Astrocyte (in vitro differentiated cells and primary cell): ENCODE results near the gene CUEDC1. TPM values are rescaled to one million over a fixed set of nuclear protein-coding genes. Genes with fewer than 3 reads are reported as not detected.
"Not testable (repeated sequence)": the region's sequence is repeated elsewhere in the genome, so short reads cannot be mapped to it uniquely, and the experiment has no call there.

Source experiments
- DNase-seq: peaks from one replicate; pipeline ENCODE4 v3.0.0-alpha.2; 2010; ENCODE audit warnings: low read depth
- FAIRE-seq: peaks from 2 replicates; lab custom pipeline; 2011; peaks lifted over from hg19 to GRCh38; lab: Jason Lieb, UNC
- H2AFZ ChIP-seq: 2 replicates; pipeline ENCODE4 v1.6.0; 2012; ENCODE audit warnings: low read depth, low read length, inconsistent platforms
- H3K27ac ChIP-seq: 2 replicates; pipeline ENCODE4 v1.5.1; 2011; ENCODE audit warnings: low read depth, low read length, inconsistent platforms
- H3K27me3 ChIP-seq: 2 replicates; pipeline ENCODE4 v1.6.0; 2011; ENCODE audit warnings: low read length, inconsistent platforms; ENCODE audit not compliant: insufficient read depth
- H3K36me3 ChIP-seq: 2 replicates; pipeline ENCODE4 v1.5.1; 2011; ENCODE audit warnings: low read length, inconsistent platforms; ENCODE audit not compliant: insufficient read depth
- H3K4me1 ChIP-seq: 2 replicates; pipeline ENCODE4 v1.5.1; 2011; ENCODE audit warnings: low read length, inconsistent platforms; ENCODE audit not compliant: insufficient read depth
- H3K4me2 ChIP-seq: 2 replicates; pipeline ENCODE4 v1.6.0; 2012; ENCODE audit warnings: low read length, inconsistent platforms
- H3K4me3 ChIP-seq: 2 replicates; pipeline ENCODE4 v1.5.1; 2011; ENCODE audit warnings: low read depth, mild to moderate bottlenecking, low read length, inconsistent platforms; ENCODE audit not compliant: insufficient read depth
- H3K79me2 ChIP-seq: 2 replicates; pipeline ENCODE4 v1.6.0; 2012; ENCODE audit warnings: mild to moderate bottlenecking, low read length, inconsistent platforms; ENCODE audit not compliant: insufficient read depth
- H3K9ac ChIP-seq: 2 replicates; pipeline ENCODE4 v1.6.0; 2012; ENCODE audit warnings: mild to moderate bottlenecking, low read length, inconsistent platforms
- H3K9me3 ChIP-seq: 2 replicates; pipeline ENCODE4 v1.5.1; 2012; ENCODE audit warnings: low read depth, mild to moderate bottlenecking, low read length, inconsistent platforms; ENCODE audit not compliant: insufficient read depth
- H4K20me1 ChIP-seq: 2 replicates; pipeline ENCODE4 v1.6.0; 2012; ENCODE audit warnings: low read length, inconsistent platforms; ENCODE audit not compliant: insufficient read depth
- H3K27ac Mint-ChIP-seq: one replicate; pipeline ENCODE4 v1.8.0; 2021; ENCODE audit warnings: mild to moderate bottlenecking, mixed read lengths; ENCODE audit not compliant: unreplicated experiment
- H3K27me3 Mint-ChIP-seq: one replicate; pipeline ENCODE4 v1.8.0; 2021; ENCODE audit warnings: low read depth, mixed read lengths; ENCODE audit not compliant: unreplicated experiment
- H3K36me3 Mint-ChIP-seq: one replicate; pipeline ENCODE4 v1.8.0; 2021; ENCODE audit warnings: low read depth, mixed read lengths; ENCODE audit not compliant: unreplicated experiment
- H3K4me1 Mint-ChIP-seq: one replicate; pipeline ENCODE4 v1.8.0; 2021; ENCODE audit warnings: low read depth, mixed read lengths; ENCODE audit not compliant: unreplicated experiment
- H3K4me3 Mint-ChIP-seq: one replicate; pipeline ENCODE4 v1.8.0; 2021; ENCODE audit warnings: mild to moderate bottlenecking, moderate library complexity, mixed read lengths; ENCODE audit not compliant: unreplicated experiment
- H3K9me3 Mint-ChIP-seq: one replicate; pipeline ENCODE4 v1.8.0; 2021; ENCODE audit warnings: mild to moderate bottlenecking, mixed read lengths; ENCODE audit not compliant: unreplicated experiment
- EZH2 ChIP-seq: IDR thresholded peaks from 2 replicates; pipeline ENCODE4 v1.6.1; 2012; ENCODE audit warnings: mild to moderate bottlenecking, low read length, inconsistent platforms; ENCODE audit not compliant: insufficient read depth
- total RNA-seq: library from RNA; stranded (reverse); gene quantifications from 2 replicates; pipeline ENCODE4 v1.2.1, GENCODE V29; 2021
- TF ChIP-seq, protein P1 (sequence below): IDR thresholded peaks from 2 replicates; pipeline ENCODE4 v1.5.1; 2011; ENCODE audit warnings: low read depth, mild to moderate bottlenecking, inconsistent platforms, low read length, moderate library complexity; ENCODE audit not compliant: insufficient read depth

CUEDC1 gene
- total RNA-seq, 1 donor from 2014 or later: 43.7 TPM

DNA sequence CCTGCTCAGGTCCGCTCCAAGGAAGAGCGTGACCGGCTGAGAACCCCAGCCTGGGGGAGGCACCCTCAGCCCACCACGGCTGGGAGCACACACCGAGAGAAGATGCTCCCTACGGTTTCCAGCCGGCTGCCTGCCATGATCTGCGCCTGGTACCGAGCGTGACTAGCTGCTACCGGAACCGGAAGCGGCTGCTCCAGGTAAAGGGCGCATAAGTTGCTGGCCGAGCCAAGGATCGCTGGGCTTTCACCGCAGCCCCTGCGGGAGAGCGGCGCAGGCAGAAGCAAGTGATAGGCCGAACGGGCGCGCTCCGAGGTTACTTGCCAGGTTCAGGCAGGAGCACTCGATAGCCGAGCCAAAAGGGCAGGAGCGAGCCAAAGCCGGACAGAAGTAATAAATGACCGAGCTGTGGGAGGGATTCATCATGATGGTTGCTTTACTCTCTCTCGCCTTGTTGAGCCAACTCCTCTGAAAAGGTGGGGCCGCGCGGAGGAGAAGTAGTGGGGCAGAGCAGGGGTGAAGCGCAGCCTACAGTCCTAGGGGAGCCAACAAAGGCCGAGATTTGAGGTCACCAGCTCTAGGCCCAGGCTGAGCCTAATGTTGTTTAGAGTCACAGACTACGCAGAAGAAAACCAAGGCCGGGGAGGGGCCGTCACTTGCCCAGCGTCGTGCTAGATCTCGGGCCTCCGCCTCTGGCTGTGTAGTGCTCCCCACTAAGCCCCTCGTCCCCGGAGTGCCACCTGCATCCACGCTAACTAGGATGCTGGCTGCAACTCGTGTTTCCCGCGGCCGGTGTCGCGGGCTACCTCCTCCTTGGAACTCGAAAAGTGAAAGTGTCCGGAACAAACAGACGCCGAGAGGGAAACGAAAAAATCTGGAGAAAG lies 105.1 kb downstream of the CUEDC1 start, which contains the start of gene MRPS23:
Gene MRPS23, minus strand, starts transcription at position 171 of the 881 bp plus-strand sequence. Its CDS starts 34 bp downstream, at position 137.
- peaks cover 8% of the 10 kb centered on the region for H3K36me3 ChIP-seq
- H3K27me3 Mint-ChIP-seq: no peaks in the 10 kb centered on the region
- peaks cover 10% of the 10 kb centered on the region for H3K4me1 Mint-ChIP-seq
- H3K27ac ChIP-seq: peak within 1 kb of the TSS; percentile 88
- peaks cover 18% of the 10 kb centered on the region for H3K4me1 ChIP-seq
- no peaks in the 10 kb centered on the region for H3K9me3 ChIP-seq
- H3K9me3 Mint-ChIP-seq: no peaks in the 10 kb centered on the region
- H4K20me1 ChIP-seq: peaks cover 8% of the 10 kb centered on the region
- no peaks in the 10 kb centered on the region for H3K36me3 Mint-ChIP-seq
- TF ChIP-seq, protein P1, sequence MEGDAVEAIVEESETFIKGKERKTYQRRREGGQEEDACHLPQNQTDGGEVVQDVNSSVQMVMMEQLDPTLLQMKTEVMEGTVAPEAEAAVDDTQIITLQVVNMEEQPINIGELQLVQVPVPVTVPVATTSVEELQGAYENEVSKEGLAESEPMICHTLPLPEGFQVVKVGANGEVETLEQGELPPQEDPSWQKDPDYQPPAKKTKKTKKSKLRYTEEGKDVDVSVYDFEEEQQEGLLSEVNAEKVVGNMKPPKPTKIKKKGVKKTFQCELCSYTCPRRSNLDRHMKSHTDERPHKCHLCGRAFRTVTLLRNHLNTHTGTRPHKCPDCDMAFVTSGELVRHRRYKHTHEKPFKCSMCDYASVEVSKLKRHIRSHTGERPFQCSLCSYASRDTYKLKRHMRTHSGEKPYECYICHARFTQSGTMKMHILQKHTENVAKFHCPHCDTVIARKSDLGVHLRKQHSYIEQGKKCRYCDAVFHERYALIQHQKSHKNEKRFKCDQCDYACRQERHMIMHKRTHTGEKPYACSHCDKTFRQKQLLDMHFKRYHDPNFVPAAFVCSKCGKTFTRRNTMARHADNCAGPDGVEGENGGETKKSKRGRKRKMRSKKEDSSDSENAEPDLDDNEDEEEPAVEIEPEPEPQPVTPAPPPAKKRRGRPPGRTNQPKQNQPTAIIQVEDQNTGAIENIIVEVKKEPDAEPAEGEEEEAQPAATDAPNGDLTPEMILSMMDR: no peak
- no peak for TF ChIP-seq EZH2
- H3K27ac Mint-ChIP-seq: peak within 1 kb of the TSS; percentile 99
- DNase-seq: peak; percentile 99
- peak within 1 kb of the TSS; percentile 98 for H3K4me2 ChIP-seq
- no peaks in the 10 kb centered on the region for H3K27me3 ChIP-seq
- peaks cover 30% of the 10 kb centered on the region for H3K79me2 ChIP-seq
- H3K9ac ChIP-seq: peak within 1 kb of the TSS; percentile 89
- peak within 1 kb of the TSS; percentile 95 for H3K4me3 ChIP-seq
- H3K4me3 Mint-ChIP-seq: peak within 1 kb of the TSS; percentile 91
- FAIRE-seq: no peak
- H2AFZ ChIP-seq: peak within 1 kb of the TSS; percentile 88

DNA sequence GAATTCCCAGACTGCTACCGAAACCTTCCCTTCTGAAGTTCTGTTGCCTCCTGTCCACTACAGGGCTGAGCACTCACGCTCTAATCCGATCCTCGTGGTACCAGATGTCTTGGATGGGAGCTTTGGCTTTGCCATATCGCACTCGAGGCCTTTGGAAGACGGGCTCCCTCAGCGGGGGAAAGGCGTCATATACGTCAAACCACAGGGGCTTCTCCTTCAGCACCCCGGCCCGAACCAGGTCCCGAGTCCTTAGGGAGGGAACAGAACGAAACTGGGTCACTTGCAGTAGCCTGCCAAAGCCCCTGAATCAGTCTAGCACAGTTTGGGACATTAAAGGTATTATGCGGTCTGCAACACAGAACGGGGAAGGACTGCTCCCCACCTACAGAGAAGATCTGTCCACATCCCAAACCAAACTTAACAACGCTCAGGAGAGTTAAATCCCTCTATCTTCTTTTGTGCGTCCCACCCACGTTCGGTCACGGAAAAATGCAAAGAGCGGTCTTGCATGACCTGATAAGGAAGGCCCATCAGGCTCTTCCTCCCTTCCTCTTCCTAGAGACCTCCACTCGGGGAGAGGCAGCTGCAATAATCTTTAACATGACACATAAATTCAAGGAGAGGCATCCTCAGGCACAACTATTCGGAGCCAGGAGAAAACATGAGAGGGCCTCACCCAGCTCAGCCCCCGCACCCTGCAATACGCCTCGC lies 105.9 kb downstream of the CUEDC1 start:
- Mint-ChIP-seq H3K4me3 (peak overlapping the region; percentile 91), H3K36me3 (no peaks in the 10 kb centered on the region), H3K9me3 (no peaks in the 10 kb centered on the region), H3K27ac (peak overlapping the region; percentile 99), H3K27me3 (no peaks in the 10 kb centered on the region), H3K4me1 (peaks cover 10% of the 10 kb centered on the region)
- Histone ChIP-seq H3K9me3 (no peaks in the 10 kb centered on the region), H3K4me3 (peak overlapping the region; percentile 95), H2AFZ (peak overlapping the region; percentile 88), H3K9ac (peak overlapping the region; percentile 89), H3K27me3 (no peaks in the 10 kb centered on the region), H4K20me1 (peaks cover 10% of the 10 kb centered on the region), H3K79me2 (peaks cover 33% of the 10 kb centered on the region), H3K27ac (peak overlapping the region; percentile 78), H3K36me3 (peaks cover 10% of the 10 kb centered on the region), H3K4me1 (peaks cover 18% of the 10 kb centered on the region), H3K4me2 (peak overlapping the region; percentile 98)
- DNase-seq (no peak), FAIRE-seq (no peak)
- TF ChIP-seq, protein P1: no peak
- TF ChIP-seq EZH2: no peak

DNA sequence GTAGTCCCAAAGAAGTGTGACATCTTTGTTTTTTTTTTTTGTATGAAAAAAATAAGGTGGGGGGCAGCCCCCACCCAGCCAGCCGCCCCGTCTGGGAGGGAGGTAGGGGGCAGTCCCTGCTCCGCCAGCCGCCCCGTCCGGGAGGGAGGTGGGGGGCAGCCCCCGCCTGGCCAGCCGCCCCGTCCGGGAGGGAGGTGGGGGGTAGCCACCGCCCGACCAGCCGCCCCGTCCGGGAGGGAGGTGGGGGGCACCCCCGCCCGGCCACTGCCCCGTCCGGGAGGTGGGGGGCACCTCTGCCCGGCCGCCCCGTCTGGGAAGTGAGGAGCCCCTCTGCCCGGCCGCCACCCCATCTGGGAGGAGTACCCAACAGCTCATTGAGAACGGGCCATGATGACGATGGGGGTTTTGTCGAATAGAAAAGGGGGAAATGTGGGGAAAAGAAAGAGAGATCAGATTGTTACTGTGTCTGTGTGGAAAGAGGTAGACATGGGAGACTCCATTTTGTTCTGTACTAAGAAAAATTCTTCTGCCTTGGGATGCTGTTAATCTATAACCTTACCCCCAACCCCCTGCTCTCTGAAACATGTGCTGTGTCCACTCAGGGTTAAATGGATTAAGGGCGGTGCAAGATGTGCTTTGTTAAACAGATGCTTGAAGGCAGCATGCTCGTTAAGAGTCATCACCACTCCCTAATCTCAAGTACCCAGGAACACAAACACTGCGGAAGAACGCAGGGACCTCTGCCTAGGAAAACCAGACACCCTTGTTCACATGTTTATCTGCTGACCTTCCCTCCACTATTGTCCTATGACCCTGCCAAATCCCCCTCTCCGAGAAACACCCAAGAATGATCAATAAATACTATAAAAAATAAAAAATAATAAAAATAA lies 108.9 kb downstream of the CUEDC1 start:
- H3K4me1 ChIP-seq: peaks cover 17% of the 10 kb centered on the region
- H3K27me3 Mint-ChIP-seq, H3K27ac Mint-ChIP-seq, H3K27ac ChIP-seq, H3K9me3 ChIP-seq, DNase-seq, H3K9me3 Mint-ChIP-seq, H3K4me2 ChIP-seq, H3K27me3 ChIP-seq, H3K4me3 ChIP-seq, H3K4me3 Mint-ChIP-seq, H3K9ac ChIP-seq, H2AFZ ChIP-seq, H3K36me3 Mint-ChIP-seq, H3K4me1 Mint-ChIP-seq, FAIRE-seq: not testable (repeated sequence)
- H3K36me3 ChIP-seq: peaks cover 18% of the 10 kb centered on the region
- peaks cover 48% of the 10 kb centered on the region for H3K79me2 ChIP-seq
- H4K20me1 ChIP-seq: peaks cover 31% of the 10 kb centered on the region
